ENCODE measurements around the gene RPL6. TPM values are rescaled to one million over a fixed set of nuclear protein-coding genes. Genes with fewer than 3 reads are reported as not detected.

Gene RPL6
- total and polyA plus RNA-seq, 9 of the 15 experiments (the other 6 are each of a cell fraction or from before 2014, with no cell fraction given): 1,519 to 3,103 (median 2,396) TPM

GRCh38 chr12:112386726-112387125 is 22.7 kb downstream of the RPL6 start:
- intact Hi-C loops (cut with micrococcal nuclease): loop anchor here (1.0 to 10.0 kb wide), 7 partner anchors 46 to 562 kb away; partner anchors contain the start of genes ERP29 and TMEM116
- H3K9me1 ChIP-seq (ENCODE audit: control insufficient read depth, insufficient read depth, low read length): peaks cover 3% of the 10 kb centered on the region
- DNase-seq (ENCODE audit: extremely low read depth in 1 of 4, low spot score in 3 of 4) (peak; percentile 34 to 78 (median 55)), ATAC-seq (peak; percentile 26), FAIRE-seq (peak; percentile 73)
- H3K4me3 ChIP-seq: no peak overlapping the region
- peak overlapping the region; percentile 68 for H3K4me2 ChIP-seq (ENCODE audit: insufficient read depth, low read length)
- peaks cover 17 to 18% of the 10 kb centered on the region in 2 experiments for H3K4me1 ChIP-seq (replicated peaks in 1 of 2; ENCODE audit: control insufficient read depth in 2 of 2, insufficient read depth in 2 of 2, low read length in 2 of 2)
- H3K27ac ChIP-seq (ENCODE audit: extremely low read depth, low read depth, low read length): peak overlapping the region; percentile 49
- no TSS peak for BruUV-seq (replicated peaks)
- no peaks in the 10 kb centered on the region for H3K9me3 ChIP-seq (replicated peaks; ENCODE audit: control insufficient read depth, insufficient read depth, low read depth, low read length)
- no peaks in the 10 kb centered on the region for H3K27me3 ChIP-seq (ENCODE audit: control insufficient read depth in 2 of 2, insufficient read depth in 2 of 2, low read length in 2 of 2)
- CTCF ChIA-PET (ENCODE audit: low intra/inter-chr PET ratio): interaction anchor here (1.0 to 2.1 kb wide), 2 partner anchors 92 to 189 kb away, joined by 3 to 15 read pairs; no protein-coding TSS in a partner anchor
- no peaks in the 10 kb centered on the region for H4K20me1 ChIP-seq (replicated peaks; ENCODE audit: control insufficient read depth, insufficient read depth, low read length)
- peaks cover 4% of the 10 kb centered on the region for H3K79me2 ChIP-seq (ENCODE audit: control insufficient read depth, insufficient read depth, low read length)
- 10% methylated on average over 3 of the region's 3 CpGs for WGBS (ENCODE audit: insufficient coverage, low coverage, missing lambda C conversion rate)
- H3K9ac ChIP-seq (ENCODE audit: insufficient read depth in 1 of 2, low read depth in 2 of 2, low read length in 2 of 2): peak overlapping the region in 1 of 2 experiments; percentile 63; a peak in 3 of 4 replicates
- POLR2A ChIA-PET: interaction anchor here (0.6 to 2.0 kb wide), 12 partner anchors 9 to 231 kb away, joined by 3 to 8 read pairs (median 3); no protein-coding TSS in a partner anchor
- in situ Hi-C loops (cut with MboI): loop anchor here (5.0 kb wide), 1 partner anchor 189 kb away; no protein-coding TSS in a partner anchor
- H2AFZ ChIP-seq (ENCODE audit: low read depth, low read length): peak overlapping the region; percentile 71
- H3K36me3 ChIP-seq (ENCODE audit: control insufficient read depth, insufficient read depth, low read length): no peaks in the 10 kb centered on the region
- TF ChIP-seq ETV1 (tag; conservative IDR thresholded peaks at IDR 0.05; ENCODE audit: low read depth) (0 out of 2 replicates have a peak, but pooled peaks have one; percentile 4), CHD2 (IDR thresholded peaks at IDR 0.05; ENCODE audit: low read depth, low read length) (no peak), NFIC (IDR thresholded peaks at IDR 0.05) (peak; percentile 48; the same call in 1 of the 2 replicates), TCF3 (CRISPR knock-in tag; IDR thresholded peaks at IDR 0.05) (peak; percentile 79), TAF9B (IDR thresholded peaks at IDR 0.05; ENCODE audit: partially characterized antibody) (peak; percentile 47), JUND (IDR thresholded peaks at IDR 0.05; ENCODE audit: borderline replicate concordance, low read depth, low read length) (peak; percentile 33; the same call in 1 of the 2 replicates), JUND (tag; IDR thresholded peaks at IDR 0.05; ENCODE audit: borderline replicate concordance, low read depth, low read length) (0 out of 3 replicates have a peak, but pooled peaks have one; percentile 14), CEBPB (tag; IDR thresholded peaks at IDR 0.05) (peak; percentile 95), CC2D1A (IDR thresholded peaks at IDR 0.05) (0 out of 2 replicates have a peak, but pooled peaks have one; percentile 14), BACH1 (tag; IDR thresholded peaks at IDR 0.05) (peak; percentile 57; the same call in 1 of the 2 replicates), GATA2 (CRISPR knock-in tag; IDR thresholded peaks at IDR 0.05) (peak; percentile 47; the same call in 1 of the 2 replicates), FOXK2 (conservative IDR thresholded peaks at IDR 0.05 in 1 of 2, IDR thresholded peaks at IDR 0.05 in 1 of 2; ENCODE audit: low read depth in 2 of 2) (no peak; a peak in 1 of 4 replicates), ZNF592 (IDR thresholded peaks at IDR 0.05) (0 out of 2 replicates have a peak, but pooled peaks have one; percentile 45), ERF (CRISPR knock-in tag; IDR thresholded peaks at IDR 0.05) (no peak), ATF3 (IDR thresholded peaks at IDR 0.05) (peak; percentile 52; the same call in 1 of the 2 replicates), ATF3 (CRISPR knock-in tag; conservative IDR thresholded peaks at IDR 0.05) (no peak), CEBPG (CRISPR knock-in tag; IDR thresholded peaks at IDR 0.05) (no peak), CEBPG (tag; conservative IDR thresholded peaks at IDR 0.05 in 1 of 2, IDR thresholded peaks at IDR 0.05 in 1 of 2) (peak; percentile 68 to 75), EP400 (IDR thresholded peaks at IDR 0.05) (no peak)

All from K562 (cell line).